Measurements from ENCODE around the gene CPNE1.

CPNE1 gene

GRCh38 chr20:35700625-35701148, 36.0 kb upstream of the CPNE1 start:
- Histone ChIP-seq H4K20me1 (ENCODE audit: insufficient read depth, low read length) (peaks cover 23% of the 10 kb centered on the region), H3K9me3 (ENCODE audit: insufficient read depth, low read length) (no peaks in the 10 kb centered on the region), H3K79me2 (ENCODE audit: low read length) (peaks cover 50% of the 10 kb centered on the region), H3K27ac (ENCODE audit: low read length) (0 out of 2 replicates have a peak overlapping the region, but pooled peaks have one; percentile 64), H3K4me2 (ENCODE audit: low read length) (peak overlapping the region; percentile 72), H3K4me1 (ENCODE audit: low read length) (peaks cover 19% of the 10 kb centered on the region), H3K4me3 (ENCODE audit: low read length) (peak overlapping the region; percentile 80), H3K27me3 (ENCODE audit: low read depth, low read length) (no peaks in the 10 kb centered on the region), H3K9ac (ENCODE audit: low read length) (peak overlapping the region; percentile 82; the same call in 1 of the 2 replicates), H2AFZ (ENCODE audit: low read depth, low read length) (no peak overlapping the region), H3K36me3 (replicated peaks; ENCODE audit: low read depth, low read length) (peaks cover 35% of the 10 kb centered on the region)
- TF ChIP-seq CTCF (IDR thresholded peaks at IDR 0.05; ENCODE audit: low read depth, low read length) (no peak), EZH2phosphoT487 (IDR thresholded peaks at IDR 0.05; ENCODE audit: low read depth) (no peak)

- Histone ChIP-seq H3K4me2 (ENCODE audit: low read length) (peak overlapping the region; percentile 72), H3K4me3 (ENCODE audit: low read length) (peak overlapping the region; percentile 80), H3K9me3 (ENCODE audit: insufficient read depth, low read length) (no peaks in the 10 kb centered on the region), H3K27ac (ENCODE audit: low read length) (peak overlapping the region; percentile 64), H3K79me2 (ENCODE audit: low read length) (peaks cover 47% of the 10 kb centered on the region), H3K27me3 (ENCODE audit: low read depth, low read length) (no peaks in the 10 kb centered on the region), H3K4me1 (ENCODE audit: low read length) (peaks cover 19% of the 10 kb centered on the region), H3K9ac (ENCODE audit: low read length) (peak overlapping the region; percentile 82), H3K36me3 (replicated peaks; ENCODE audit: low read depth, low read length) (peaks cover 34% of the 10 kb centered on the region), H2AFZ (ENCODE audit: low read depth, low read length) (no peak overlapping the region), H4K20me1 (ENCODE audit: insufficient read depth, low read length) (peaks cover 20% of the 10 kb centered on the region)
- no peak for TF ChIP-seq EZH2phosphoT487 (IDR thresholded peaks at IDR 0.05; ENCODE audit: low read depth)
- TF ChIP-seq CTCF (IDR thresholded peaks at IDR 0.05; ENCODE audit: low read depth, low read length): no peak
These were observed 35.4 kb upstream of the CPNE1 start for GRCh38 chr20:35699957-35700624.

- Histone ChIP-seq H3K9ac (ENCODE audit: low read length) (peak within 1 kb of the TSS; percentile 82), H3K79me2 (ENCODE audit: low read length) (peaks cover 40% of the 10 kb centered on the region), H3K27me3 (ENCODE audit: low read depth, low read length) (no peaks in the 10 kb centered on the region), H3K27ac (ENCODE audit: low read length) (peak within 1 kb of the TSS; percentile 64), H3K4me3 (ENCODE audit: low read length) (peak within 1 kb of the TSS; percentile 80), H3K9me3 (ENCODE audit: insufficient read depth, low read length) (no peaks in the 10 kb centered on the region), H3K4me2 (ENCODE audit: low read length) (peak within 1 kb of the TSS; percentile 72), H2AFZ (ENCODE audit: low read depth, low read length) (peak within 1 kb of the TSS; percentile 73), H4K20me1 (ENCODE audit: insufficient read depth, low read length) (peaks cover 13% of the 10 kb centered on the region), H3K4me1 (ENCODE audit: low read length) (peaks cover 19% of the 10 kb centered on the region), H3K36me3 (replicated peaks; ENCODE audit: low read depth, low read length) (peaks cover 29% of the 10 kb centered on the region)
- TF ChIP-seq CTCF (IDR thresholded peaks at IDR 0.05; ENCODE audit: low read depth, low read length) (peak; percentile 31), EZH2phosphoT487 (IDR thresholded peaks at IDR 0.05; ENCODE audit: low read depth) (no peak)
These were observed 34.6 kb upstream of the CPNE1 start, which contains the start of the genes NFS1 and ROMO1 for GRCh38 chr20:35699127-35699956. TSS of gene NFS1 (minus strand) at chr20:35699352. CDS start at chr20:35699288, 64 bp downstream. TSS of gene ROMO1 (plus strand) at chr20:35699405. CDS start at chr20:35699633, 228 bp downstream.
